Measurements from ENCODE around the gene PRKAR2B. TPM values are rescaled to one million over a fixed set of nuclear protein-coding genes. Genes with fewer than 3 reads are reported as not detected.

Gene PRKAR2B
- total and polyA plus RNA-seq, 11 donors: 7.0 to 50.6 (median 18.5) TPM

DNA sequence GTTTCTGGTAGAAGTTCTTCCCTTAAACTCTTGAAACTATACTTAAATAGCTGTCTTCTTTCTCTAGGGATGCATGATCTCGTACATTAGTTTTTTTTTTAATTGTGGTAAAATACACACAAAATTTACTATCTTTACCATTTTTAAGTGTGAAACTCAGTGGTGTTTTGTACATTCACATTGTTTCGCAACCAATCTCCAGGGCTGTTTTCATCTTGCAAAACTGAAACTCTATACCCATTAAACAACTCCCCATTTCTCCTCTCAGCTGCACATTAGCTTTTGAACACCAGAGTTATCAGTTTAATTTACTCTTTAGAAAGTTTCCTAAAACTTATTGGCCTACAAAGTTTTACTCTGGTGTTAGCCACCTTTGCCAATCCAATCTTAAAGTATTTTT lies 45.5 kb upstream of the PRKAR2B start:
- DNase-seq (no peak), ATAC-seq (no peak)
- Histone ChIP-seq H3K36me3 (no peaks in the 10 kb centered on the region), H3K4me1 (peaks cover 0 to 4% (median 0%) of the 10 kb centered on the region in 12 donors), H3K9me3 (no peaks in the 10 kb centered on the region), H3K27me3 (no peaks in the 10 kb centered on the region), H3K27ac (no peak overlapping the region), H3K4me3 (no peak overlapping the region)
- TF ChIP-seq POLR2A (IDR thresholded peaks at IDR 0.05): no peak
- TF ChIP-seq CTCF (IDR thresholded peaks at IDR 0.05): no peak
- intact Hi-C loops (cut with DNase I): no loop called here
- WGBS, 4 donors: 78 to 89% (median 88%) methylated on average over 2 of the region's 2 CpGs

DNA sequence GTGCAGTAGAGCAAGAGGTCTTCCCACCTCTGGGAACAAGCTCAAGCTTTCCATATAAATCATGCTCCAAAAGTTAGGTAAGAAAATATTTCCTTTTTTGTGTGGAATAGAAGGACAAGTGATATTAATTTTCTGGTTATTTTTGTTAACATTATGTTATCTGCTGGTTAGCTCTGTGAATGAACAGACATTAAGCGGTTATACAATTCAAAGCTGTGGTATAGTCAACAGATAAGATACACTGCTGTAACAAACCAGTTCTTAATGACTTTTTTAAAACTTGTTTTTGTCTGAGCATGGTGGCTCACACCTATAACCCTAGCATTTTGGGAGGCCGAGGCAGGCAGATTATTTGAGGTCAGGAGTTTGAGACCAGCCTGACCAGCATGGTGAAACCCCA lies 43.0 kb upstream of the PRKAR2B start:
- H3K27me3 ChIP-seq: no peaks in the 10 kb centered on the region
- H3K36me3 ChIP-seq: no peaks in the 10 kb centered on the region
- peaks cover 0 to 4% (median 0%) of the 10 kb centered on the region in 12 donors for H3K4me1 ChIP-seq
- DNase-seq (no peak), ATAC-seq (no peak)
- no peak overlapping the region for H3K4me3 ChIP-seq
- H3K9me3 ChIP-seq: no peaks in the 10 kb centered on the region
- intact Hi-C loops (cut with DNase I): no loop called here
- H3K27ac ChIP-seq: no peak overlapping the region
- TF ChIP-seq POLR2A (IDR thresholded peaks at IDR 0.05) (no peak), CTCF (IDR thresholded peaks at IDR 0.05) (no peak)
- 89 to 94% (median 92%) methylated on average over 2 of the region's 2 CpGs for WGBS, 4 donors

DNA sequence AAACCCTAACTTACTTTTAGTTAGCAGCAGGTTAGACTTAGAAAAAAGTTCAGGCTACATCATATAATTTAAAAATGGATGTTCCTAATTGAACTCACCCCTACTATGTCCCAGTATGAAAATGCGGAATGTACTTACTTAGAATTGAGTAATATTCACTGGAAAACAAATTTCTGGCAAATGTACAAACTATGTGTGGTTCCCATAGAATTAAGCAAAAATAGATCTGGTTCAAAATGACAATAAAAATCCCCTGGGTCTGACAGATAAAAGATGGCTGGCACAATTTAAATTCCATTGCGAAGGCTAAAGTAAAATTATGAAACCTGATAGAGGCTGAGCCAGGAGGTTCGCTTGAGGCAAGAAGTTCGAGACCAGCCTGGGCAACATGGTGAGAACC lies 42.4 kb upstream of the PRKAR2B start:
- no peak for ATAC-seq
- Histone ChIP-seq H3K27ac (no peak overlapping the region), H3K36me3 (no peaks in the 10 kb centered on the region), H3K4me1 (peaks cover 0 to 7% (median under 1%) of the 10 kb centered on the region in 12 donors), H3K4me3 (no peak overlapping the region), H3K9me3 (no peaks in the 10 kb centered on the region), H3K27me3 (no peaks in the 10 kb centered on the region)
- no peak for DNase-seq
- WGBS, 4 donors: 88 to 94% (median 90%) methylated on average over 4 of the region's 4 CpGs
- no peak for TF ChIP-seq POLR2A (IDR thresholded peaks at IDR 0.05)
- intact Hi-C loops (cut with DNase I): no loop called here

GRCh38 chr7:107002529-107002998 lies 41.9 kb upstream of the PRKAR2B start:
- ATAC-seq (no peak), DNase-seq (no peak)
- no peaks in the 10 kb centered on the region for H3K9me3 ChIP-seq
- intact Hi-C loops (cut with DNase I): no loop called here
- H3K4me1 ChIP-seq: peaks cover 0 to 10% (median 2%) of the 10 kb centered on the region in 12 donors
- H3K27ac ChIP-seq: no peak overlapping the region
- no peaks in the 10 kb centered on the region for H3K36me3 ChIP-seq
- H3K27me3 ChIP-seq: no peaks in the 10 kb centered on the region
- H3K4me3 ChIP-seq: no peak overlapping the region
- TF ChIP-seq POLR2A (IDR thresholded peaks at IDR 0.05) (no peak), CTCF (IDR thresholded peaks at IDR 0.05) (no peak)
- 78 to 88% (median 81%) methylated on average over 3 of the region's 3 CpGs for WGBS, 4 donors

Measured in heart left ventricle (tissue), 16 donors.